Subcutaneous abdominal adipose tissue (tissue), 5 donors: ENCODE results near the gene PCDHGA2.
"Not testable (repeated sequence)": the region's sequence is repeated elsewhere in the genome, so short reads cannot be mapped to it uniquely, and the experiment has no call there.

Source experiments
- H3K27ac ChIP-seq: one replicate; pipeline ENCODE4 v1.7.0; 2013; ENCODE audit warnings: low read depth, mild to moderate bottlenecking, inconsistent platforms, low read length, moderate library complexity
- H3K27me3 ChIP-seq, 5 donors: one replicate each; pipeline ENCODE4 v1.7.0; 2013; ENCODE audit warnings: low read length in 5 of 5, inconsistent platforms in 1 of 5; ENCODE audit not compliant: control insufficient read depth in 5 of 5, insufficient read depth in 4 of 5
- H3K36me3 ChIP-seq, 5 donors: one replicate each; pipeline ENCODE4 v1.7.0; 2013; ENCODE audit warnings: low read length in 5 of 5; ENCODE audit not compliant: control insufficient read depth in 5 of 5, insufficient read depth in 5 of 5
- H3K4me1 ChIP-seq, 5 donors: one replicate each; pipeline ENCODE4 v1.7.0; 2013; ENCODE audit warnings: low read length in 5 of 5, mild to moderate bottlenecking in 3 of 5, moderate library complexity in 1 of 5; ENCODE audit not compliant: control insufficient read depth in 5 of 5, insufficient read depth in 5 of 5
- H3K4me3 ChIP-seq, 5 donors: one replicate each; pipeline ENCODE4 v1.7.0; 2013; ENCODE audit warnings: low read length in 5 of 5, low read depth in 1 of 5
- H3K9ac ChIP-seq, 5 donors: one replicate each; pipeline ENCODE4 v1.7.0; 2013; ENCODE audit warnings: low read length in 5 of 5, mild to moderate bottlenecking in 4 of 5, moderate library complexity in 3 of 5
- H3K9me3 ChIP-seq, 5 donors: one replicate each; pipeline ENCODE4 v1.7.0; 2013; ENCODE audit warnings: low read length in 5 of 5; ENCODE audit not compliant: control insufficient read depth in 5 of 5
- donor health status: healthy.
- donor health status: healthy.
- donor health status: healthy.
- donor health status: healthy.
- donor health status: healthy.

The PCDHGA2 gene

GRCh38 chr5:141338538-141339306, at the start of gene PCDHGA2:
PCDHGA2 (plus strand) TSS chr5:141338760.
- H3K9ac ChIP-seq = no peak within 1 kb of the TSS
- H3K4me1 ChIP-seq = peaks cover 0 to 12% (median 9%) of the 10 kb centered on the region in 5 donors
- H3K27ac ChIP-seq = no peak within 1 kb of the TSS
- H3K27me3 ChIP-seq = peaks cover 0 to 14% (median 2%) of the 10 kb centered on the region in 5 donors
- H3K4me3 ChIP-seq = peak within 1 kb of the TSS; percentile 42 to 68 (median 62)
- H3K36me3 ChIP-seq = no peaks in the 10 kb centered on the region
- peaks cover 19 to 53% (median 43%) of the 10 kb centered on the region in 5 donors for H3K9me3 ChIP-seq

- no peak overlapping the region for H3K9ac ChIP-seq
- peaks cover 0 to 7% (median 0%) of the 10 kb centered on the region in 5 donors for H3K36me3 ChIP-seq
- no peaks in the 10 kb centered on the region for H3K4me1 ChIP-seq
- peaks cover 23 to 84% (median 74%) of the 10 kb centered on the region in 5 donors for H3K9me3 ChIP-seq
- H3K4me3 ChIP-seq = peak overlapping the region in 2 of 5 donors; percentile 7 to 16
- H3K27ac ChIP-seq = no peak overlapping the region
- no peaks in the 10 kb centered on the region for H3K27me3 ChIP-seq
These were observed 40.2 kb upstream of the PCDHGA2 start for GRCh38 chr5:141298376-141298775.

GRCh38 chr5:141303756-141304155, 34.8 kb upstream of the PCDHGA2 start, which contains the start of gene SLC25A2:
SLC25A2 (minus strand) TSS chr5:141304049; CDS start chr5:141303865, 184 bp downstream.
- Histone ChIP-seq H3K36me3 (no peaks in the 10 kb centered on the region), H3K9me3 (peaks cover 46 to 87% (median 83%) of the 10 kb centered on the region in 5 donors), H3K4me3 (peak within 1 kb of the TSS; percentile 24 to 53 (median 45)), H3K27ac (no peak within 1 kb of the TSS), H3K9ac (no peak within 1 kb of the TSS), H3K27me3 (no peaks in the 10 kb centered on the region), H3K4me1 (no peaks in the 10 kb centered on the region)

GRCh38 chr5:141306630-141307029, 31.9 kb upstream of the PCDHGA2 start:
- Histone ChIP-seq H3K9ac (no peak overlapping the region), H3K4me3 (peak overlapping the region in 2 of 5 donors; percentile 32 to 39), H3K27ac (no peak overlapping the region), H3K9me3 (peaks cover 52 to 84% (median 81%) of the 10 kb centered on the region in 5 donors), H3K27me3 (no peaks in the 10 kb centered on the region), H3K36me3 (no peaks in the 10 kb centered on the region), H3K4me1 (no peaks in the 10 kb centered on the region)

- no peak overlapping the region for H3K4me3 ChIP-seq
These were observed 24.8 kb upstream of the PCDHGA2 start for GRCh38 chr5:141313711-141314110.

GRCh38 chr5:141316963-141317362, 21.6 kb upstream of the PCDHGA2 start:
- H3K9me3 ChIP-seq = peaks cover 64 to 82% (median 70%) of the 10 kb centered on the region in 5 donors
- H3K4me3 ChIP-seq = peak overlapping the region in 1 of 5 donors; percentile 29
- peaks cover 0 to 19% (median 12%) of the 10 kb centered on the region in 5 donors for H3K4me1 ChIP-seq
- not testable (repeated sequence) for H3K27ac ChIP-seq, H3K27me3 ChIP-seq, H3K9ac ChIP-seq
- H3K36me3 ChIP-seq = peaks cover 5 to 35% (median 17%) of the 10 kb centered on the region in 5 donors

More at GRCh38 chr5:141313711-141314110, 24.8 kb upstream of the PCDHGA2 start:
- H3K9me3 ChIP-seq = peaks cover 68 to 89% (median 78%) of the 10 kb centered on the region in 5 donors
- H3K4me1 ChIP-seq = no peaks in the 10 kb centered on the region
- H3K27me3 ChIP-seq = no peaks in the 10 kb centered on the region
- peaks cover 0 to 25% (median 6%) of the 10 kb centered on the region in 5 donors for H3K36me3 ChIP-seq
- no peak overlapping the region for H3K27ac ChIP-seq
- no peak overlapping the region for H3K9ac ChIP-seq

- Histone ChIP-seq H3K9me3 (peaks cover 50 to 63% (median 53%) of the 10 kb centered on the region in 5 donors), H3K9ac (no peak overlapping the region), H3K36me3 (peaks cover 5 to 35% (median 17%) of the 10 kb centered on the region in 5 donors), H3K27ac (no peak overlapping the region), H3K4me1 (peaks cover 0 to 19% (median 12%) of the 10 kb centered on the region in 5 donors), H3K4me3 (peak overlapping the region; percentile 93 to 98 (median 97)), H3K27me3 (no peaks in the 10 kb centered on the region)
These were observed 19.4 kb upstream of the PCDHGA2 start for GRCh38 chr5:141319202-141319601.

- Histone ChIP-seq H3K27ac (peak overlapping the region; percentile 97), H3K27me3 (no peaks in the 10 kb centered on the region), H3K4me3 (peak overlapping the region; percentile 93 to 98 (median 97)), H3K9me3 (peaks cover 45 to 58% (median 48%) of the 10 kb centered on the region in 5 donors), H3K36me3 (peaks cover 5 to 35% (median 17%) of the 10 kb centered on the region in 5 donors), H3K9ac (no peak overlapping the region), H3K4me1 (peaks cover 0 to 19% (median 12%) of the 10 kb centered on the region in 5 donors)
These were observed 18.9 kb upstream of the PCDHGA2 start for GRCh38 chr5:141319699-141320098.

GRCh38 chr5:141320225-141321169, 18.1 kb upstream of the PCDHGA2 start, which contains the start of gene TAF7:
TAF7 (minus strand) TSS chr5:141320784; CDS start chr5:141320044, 740 bp downstream.
- Histone ChIP-seq H3K36me3 (peaks cover 5 to 27% (median 17%) of the 10 kb centered on the region in 5 donors), H3K4me1 (peaks cover 0 to 19% (median 12%) of the 10 kb centered on the region in 5 donors), H3K9me3 (peaks cover 37 to 50% (median 40%) of the 10 kb centered on the region in 5 donors), H3K4me3 (peak within 1 kb of the TSS; percentile 93 to 98 (median 97)), H3K27me3 (no peaks in the 10 kb centered on the region), H3K27ac (peak within 1 kb of the TSS; percentile 97), H3K9ac (peak within 1 kb of the TSS; percentile 63 to 98 (median 95))
